Transverse colon (tissue), 4 donors: ENCODE measurements around the gene PTPRG. TPM values are rescaled to one million over a fixed set of nuclear protein-coding genes. Genes with fewer than 3 reads are reported as not detected.

Source experiments
- DNase-seq: peaks from one replicate; pipeline ENCODE4 v3.0.0-alpha.2; 2019
- H3K27ac ChIP-seq, 4 donors: fragments of 200-600 bp; sonication (generic); 2 replicates each; pipeline ENCODE4 v1.5.1; 2016 to 2018; ENCODE audit warnings: inconsistent platforms in 4 of 4
- H3K27me3 ChIP-seq: fragments of 200-600 bp; sonication (generic); 2 replicates; pipeline ENCODE4 v1.5.1; 2017; ENCODE audit warnings: inconsistent platforms
- H3K36me3 ChIP-seq, 4 donors: fragments of 200-600 bp; sonication (generic); 2 replicates each; pipeline ENCODE4 v1.5.1; 2017 to 2019; ENCODE audit warnings: inconsistent platforms in 4 of 4
- H3K4me1 ChIP-seq, 4 donors: fragments of 200-600 bp; sonication (generic); 2 replicates each; pipeline ENCODE4 v1.5.1; 2017 to 2020; ENCODE audit warnings: inconsistent platforms in 4 of 4
- H3K4me3 ChIP-seq, 4 donors: fragments of 200-600 bp; sonication (generic); 1 replicate in 1 of 4; 2 replicates in 3 of 4; pipeline versions ENCODE4 v1.5.1 to v1.6.1; 2017 to 2019; ENCODE audit warnings: inconsistent platforms in 4 of 4
- H3K9me3 ChIP-seq, 2 donors: fragments of 200-600 bp; sonication (generic); 2 replicates each; pipeline ENCODE4 v1.5.1; 2017 to 2019; ENCODE audit warnings: inconsistent platforms in 2 of 2
- EP300 ChIP-seq: sonication (generic); formaldehyde crosslinking; IDR thresholded peaks from one replicate; pipeline ENCODE4 v1.6.1; 2017; ENCODE audit warnings: antibody characterized with exemption, low read depth
- POLR2A ChIP-seq: fragments of 450-650 bp; IDR thresholded peaks from one replicate; pipeline ENCODE4 v1.6.1; 2016; ENCODE audit warnings: antibody characterized with exemption, mild to moderate bottlenecking, moderate library complexity
- POLR2AphosphoS5 ChIP-seq, 3 donors: sonication (generic); formaldehyde crosslinking; IDR thresholded peaks; one replicate each; pipeline ENCODE4 v1.6.1; 2016; ENCODE audit warnings: antibody characterized with exemption in 3 of 3
- WGBS, 2 donors: methylation state at CpG; one replicate each; pipeline ENCODE4 v1.1.5; 2018; ENCODE audit warnings: low coverage in 1 of 2; 5-methylcytosine and 5-hydroxymethylcytosine counted together
- in situ Hi-C, 4 donors: fragments of 200-750 bp; cut with MboI; loops; one replicate each; pipeline versions ENCODE4 v1.15.0 to v1.15.1; 2017; ENCODE audit warnings: low sequenced_read_pairs in 3 of 4, low pct_ligation_motif_present in 1 of 4, low pct_unique_long_range_greater_than_20kb in 1 of 4
- intact Hi-C: fragments of 100-400 bp; cut with DNase I; formaldehyde crosslinking; loops from one replicate; pipeline ENCODE4 v1.15.1; 2023; ENCODE audit warnings: low total_unique reads
- total RNA-seq, 4 donors: library from RNA; depleted of rRNA; stranded (reverse); fragments of >200 nt; gene quantifications; one replicate each; pipeline ENCODE4 v1.1.0, GENCODE V29; 2016
- TF ChIP-seq, protein P1 (sequence below), 5 experiments: fragments of 200-600 bp in 3 of 5; fragments of 450-650 bp in 2 of 5; sonication (generic) in 3 of 5; IDR thresholded peaks; 1 replicate in 2 of 5; 2 replicates in 3 of 5; pipeline ENCODE4 v1.5.1; 2016 to 2017; ENCODE audit warnings: antibody characterized with exemption in 5 of 5, inconsistent platforms in 3 of 5, mild to moderate bottlenecking in 2 of 5, moderate library complexity in 1 of 5

PTPRG gene
- total RNA-seq, 4 donors from 2014 or later = 29.2 to 83.4 (median 41.6) TPM

DNA sequence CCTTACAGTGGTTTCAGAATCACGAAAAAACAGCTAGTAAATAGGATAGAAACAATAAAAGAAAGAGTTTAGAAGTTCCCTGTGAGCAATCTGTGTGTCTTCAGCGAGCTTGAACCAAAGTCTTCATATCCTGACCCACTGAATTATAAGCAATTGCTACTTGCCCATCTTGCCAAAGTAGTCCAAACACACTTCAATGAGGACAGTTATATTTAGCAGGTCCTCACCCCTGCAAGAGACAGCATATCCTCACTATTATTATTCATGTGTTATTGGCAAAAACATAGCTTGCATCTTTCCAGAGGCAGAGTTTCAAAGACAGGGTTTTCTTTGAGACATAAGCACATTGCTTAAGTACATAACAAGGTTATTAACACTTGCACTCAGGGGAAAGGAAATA, 734.2 kb downstream of the PTPRG start:
- in situ Hi-C loops = no loop called here
- Histone ChIP-seq H3K27ac (no peak overlapping the region), H3K27me3 (no peaks in the 10 kb centered on the region), H3K4me3 (no peak overlapping the region), H3K36me3 (peaks cover 0 to 6% (median 0%) of the 10 kb centered on the region in 4 donors), H3K9me3 (no peaks in the 10 kb centered on the region), H3K4me1 (no peaks in the 10 kb centered on the region)
- intact Hi-C loops = no loop called here
- 80 to 83% methylated on average over 2 of the region's 2 CpGs for WGBS, 2 donors
- no peak for TF ChIP-seq POLR2A
- TF ChIP-seq POLR2AphosphoS5 (IDR thresholded peaks at IDR 0.05) = no peak
- TF ChIP-seq, protein P1, sequence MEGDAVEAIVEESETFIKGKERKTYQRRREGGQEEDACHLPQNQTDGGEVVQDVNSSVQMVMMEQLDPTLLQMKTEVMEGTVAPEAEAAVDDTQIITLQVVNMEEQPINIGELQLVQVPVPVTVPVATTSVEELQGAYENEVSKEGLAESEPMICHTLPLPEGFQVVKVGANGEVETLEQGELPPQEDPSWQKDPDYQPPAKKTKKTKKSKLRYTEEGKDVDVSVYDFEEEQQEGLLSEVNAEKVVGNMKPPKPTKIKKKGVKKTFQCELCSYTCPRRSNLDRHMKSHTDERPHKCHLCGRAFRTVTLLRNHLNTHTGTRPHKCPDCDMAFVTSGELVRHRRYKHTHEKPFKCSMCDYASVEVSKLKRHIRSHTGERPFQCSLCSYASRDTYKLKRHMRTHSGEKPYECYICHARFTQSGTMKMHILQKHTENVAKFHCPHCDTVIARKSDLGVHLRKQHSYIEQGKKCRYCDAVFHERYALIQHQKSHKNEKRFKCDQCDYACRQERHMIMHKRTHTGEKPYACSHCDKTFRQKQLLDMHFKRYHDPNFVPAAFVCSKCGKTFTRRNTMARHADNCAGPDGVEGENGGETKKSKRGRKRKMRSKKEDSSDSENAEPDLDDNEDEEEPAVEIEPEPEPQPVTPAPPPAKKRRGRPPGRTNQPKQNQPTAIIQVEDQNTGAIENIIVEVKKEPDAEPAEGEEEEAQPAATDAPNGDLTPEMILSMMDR (IDR thresholded peaks at IDR 0.05) = no peak
- no peak for TF ChIP-seq EP300
- DNase-seq = no peak

DNA sequence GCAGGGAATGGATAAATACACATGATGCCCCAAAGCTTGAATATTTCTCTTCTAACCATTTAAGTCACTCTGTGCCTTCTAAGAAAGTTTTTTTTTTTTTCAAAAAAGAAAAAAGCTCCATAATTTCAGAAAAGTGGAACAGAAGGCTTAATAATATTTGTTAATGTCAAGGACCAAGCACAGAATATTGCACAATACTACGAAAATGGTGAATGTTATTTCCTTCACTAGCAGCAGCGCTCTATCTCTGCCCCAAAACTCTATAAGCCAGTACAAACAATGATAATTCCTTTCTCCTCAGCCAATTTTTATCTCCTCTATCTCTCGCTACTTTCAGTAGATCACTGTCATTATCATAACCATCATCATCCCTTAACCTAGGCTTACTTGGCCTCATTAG, 739.2 kb downstream of the PTPRG start:
- WGBS, 2 donors = 90 to 97% methylated on average over 3 of the region's 3 CpGs
- Histone ChIP-seq H3K27me3 (no peaks in the 10 kb centered on the region), H3K4me3 (no peak overlapping the region), H3K27ac (no peak overlapping the region), H3K4me1 (no peaks in the 10 kb centered on the region), H3K36me3 (no peaks in the 10 kb centered on the region), H3K9me3 (peaks cover 0 to 10% of the 10 kb centered on the region in 2 donors)
- in situ Hi-C loops = no loop called here
- TF ChIP-seq POLR2A (no peak), POLR2AphosphoS5 (IDR thresholded peaks at IDR 0.05) (no peak), EP300 (no peak)
- TF ChIP-seq, protein P1 (IDR thresholded peaks at IDR 0.05) = no peak
- DNase-seq = no peak
- intact Hi-C loops = no loop called here

DNA sequence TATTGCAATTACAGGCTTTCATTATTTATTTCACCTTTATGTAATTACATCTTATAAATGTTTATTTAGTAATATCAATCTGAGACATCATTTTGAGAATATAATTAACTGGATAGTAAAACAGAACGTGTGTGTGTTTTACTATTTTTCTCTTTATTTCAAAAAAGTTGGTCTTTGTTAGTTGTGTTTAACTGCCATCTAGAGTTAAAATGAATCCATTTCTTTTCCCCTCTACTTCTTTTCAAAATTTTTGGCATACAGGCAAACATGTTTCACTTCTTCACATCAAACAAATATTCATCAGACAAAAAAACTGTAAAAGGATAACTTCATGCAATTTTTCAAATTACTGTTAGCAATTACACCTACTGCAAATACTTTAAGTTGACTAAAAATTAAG, 750.8 kb downstream of the PTPRG start:
- in situ Hi-C loops = no loop called here
- intact Hi-C loops = no loop called here
- no peak overlapping the region for H3K4me3 ChIP-seq

DNA sequence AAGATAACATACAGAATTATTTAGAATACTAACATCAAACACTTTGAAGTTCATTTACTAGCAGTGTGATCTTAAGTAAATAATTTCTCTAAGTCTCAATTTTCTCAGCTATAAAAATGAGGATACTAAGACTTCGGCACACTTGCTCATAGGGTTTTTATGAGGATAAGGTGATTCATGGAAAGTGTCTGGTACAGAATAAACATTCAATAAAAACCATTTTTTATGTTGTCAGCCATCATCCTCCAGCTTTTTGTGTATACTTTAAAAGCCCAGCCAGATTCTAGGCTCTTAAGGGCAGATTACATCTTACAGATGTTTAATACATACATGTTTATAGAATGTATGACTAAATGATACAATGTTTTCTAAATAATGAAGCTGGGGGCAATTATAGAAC, 755.2 kb downstream of the PTPRG start:
- no peaks in the 10 kb centered on the region for H3K36me3 ChIP-seq
- in situ Hi-C loops = no loop called here
- WGBS, 2 donors = 29 to 36% methylated on average over 1 of the region's 1 CpG
- no peak overlapping the region for H3K27ac ChIP-seq
- no peaks in the 10 kb centered on the region for H3K9me3 ChIP-seq
- H3K4me1 ChIP-seq = no peaks in the 10 kb centered on the region
- H3K4me3 ChIP-seq = no peak overlapping the region
- TF ChIP-seq POLR2AphosphoS5 (IDR thresholded peaks at IDR 0.05) (no peak), POLR2A (no peak), EP300 (no peak)
- TF ChIP-seq, protein P1 (IDR thresholded peaks at IDR 0.05) = no peak
- intact Hi-C loops = no loop called here
- no peaks in the 10 kb centered on the region for H3K27me3 ChIP-seq
- DNase-seq = no peak

More for the DNA sequence above, 750.8 kb downstream of the PTPRG start:
- WGBS, 2 donors = 26 to 39% methylated on average over 1 of the region's 1 CpG
- DNase-seq = no peak
- no peak overlapping the region for H3K27ac ChIP-seq
- TF ChIP-seq, protein P1 (IDR thresholded peaks at IDR 0.05) = no peak
- no peak for TF ChIP-seq EP300
- no peak for TF ChIP-seq POLR2AphosphoS5 (IDR thresholded peaks at IDR 0.05)
- no peak for TF ChIP-seq POLR2A
- H3K4me1 ChIP-seq = no peaks in the 10 kb centered on the region
- H3K9me3 ChIP-seq = no peaks in the 10 kb centered on the region
- H3K36me3 ChIP-seq = no peaks in the 10 kb centered on the region
- H3K27me3 ChIP-seq = no peaks in the 10 kb centered on the region
